OCI-LY7 (cell line): ENCODE data around the gene PPP1R10. TPM values are rescaled to one million over a fixed set of nuclear protein-coding genes. Genes with fewer than 3 reads are reported as not detected.

ENCODE experiments used
- BruUV-seq: library from RNA; stranded (reverse); fragments of 400-500 nt; replicated peaks from 2 replicates; lab custom pipeline; 2021; lab: Mats Ljungman, UMichigan
- CTCF ChIA-PET: fragments of 300-600 bp; sonication (Branson Sonifier 250); formaldehyde crosslinking; loops from one replicate; lab custom pipeline; 2022; ENCODE audit warnings: antibody characterized with exemption; ENCODE audit not compliant: unreplicated experiment; lab: Charles Lee
- POLR2A ChIA-PET: fragments of 300-600 bp; sonication (Branson Sonifier 250); formaldehyde crosslinking; loops from one replicate; lab custom pipeline; 2022; ENCODE audit warnings: antibody characterized with exemption; lab: Charles Lee
- DNase-seq: peaks from one replicate; pipeline ENCODE4 v3.0.0-alpha.2; 2015; ENCODE audit warnings: low spot score
- H2AFZ ChIP-seq: fragments of 200-600 bp; sonication (generic), shearing (Covaris generic); 2 replicates; pipeline ENCODE4 v1.6.1; 2014; ENCODE audit warnings: mild to moderate bottlenecking, antibody characterized with exemption, low read length, moderate library complexity
- H3K27ac ChIP-seq: fragments of 200-600 bp; sonication (generic); 2 replicates; pipeline ENCODE4 v1.5.1; 2014; ENCODE audit warnings: mixed run types, low read depth, mild to moderate bottlenecking, moderate library complexity, low read length, inconsistent platforms; ENCODE audit not compliant: poor library complexity, severe bottlenecking
- H3K36me3 ChIP-seq: fragments of 200-600 bp; sonication (generic); 2 replicates; pipeline ENCODE4 v1.6.1; 2014; ENCODE audit warnings: mild to moderate bottlenecking, antibody characterized with exemption, low read length, moderate library complexity, mixed read lengths; ENCODE audit not compliant: insufficient read depth
- H3K4me1 ChIP-seq: fragments of 200-600 bp; sonication (generic); 2 replicates; pipeline ENCODE4 v1.5.1; 2014; ENCODE audit warnings: mild to moderate bottlenecking, low read length; ENCODE audit not compliant: insufficient read depth, poor library complexity, severe bottlenecking
- H3K4me2 ChIP-seq: fragments of 200-600 bp; sonication (generic); 2 replicates; pipeline ENCODE4 v1.6.1; 2014; ENCODE audit warnings: mild to moderate bottlenecking, low read length
- H3K4me3 ChIP-seq: fragments of 200-600 bp; sonication (generic); 2 replicates; pipeline ENCODE4 v1.5.1; 2014; ENCODE audit warnings: mild to moderate bottlenecking, low read depth, low read length; ENCODE audit not compliant: poor library complexity, severe bottlenecking
- H3K79me2 ChIP-seq: fragments of 200-600 bp; sonication (generic); 2 replicates; pipeline ENCODE4 v1.6.1; 2016; ENCODE audit warnings: low read depth, mild to moderate bottlenecking, low read length, moderate library complexity, mixed read lengths; ENCODE audit not compliant: insufficient read depth
- H3K9me2 ChIP-seq: fragments of 200-600 bp; sonication (generic); 2 replicates; pipeline ENCODE4 v1.6.1; 2016; ENCODE audit warnings: mild to moderate bottlenecking, low read length, mixed read lengths; ENCODE audit not compliant: insufficient read depth
- H3K9me3 ChIP-seq: fragments of 200-600 bp; sonication (generic); 2 replicates; pipeline ENCODE4 v1.6.1; 2014; ENCODE audit warnings: mild to moderate bottlenecking, mixed run types, low read length, mixed read lengths
- H4K20me1 ChIP-seq: fragments of 200-600 bp; sonication (generic); 2 replicates; pipeline ENCODE4 v1.6.1; 2014; ENCODE audit warnings: mild to moderate bottlenecking, antibody characterized with exemption, low read length, moderate library complexity, mixed read lengths; ENCODE audit not compliant: insufficient read depth
- EZH2phosphoT487 ChIP-seq: fragments of 200-600 bp; sonication (generic); IDR thresholded peaks from 2 replicates; pipeline ENCODE4 v1.6.1; 2018; ENCODE audit warnings: low read depth, borderline replicate concordance, mild to moderate bottlenecking, mixed run types, antibody characterized with exemption, low read length, moderate library complexity, mixed read lengths
- intact Hi-C: fragments of 100-400 bp; cut with micrococcal nuclease; formaldehyde crosslinking; loops from one replicate; pipeline ENCODE4 v1.10.0; 2022; ENCODE audit not compliant: unreplicated experiment
- total RNA-seq, 2 experiments: library from RNA; depleted of rRNA in 1 of 2; stranded (reverse); fragments of >200 nt in 1 of 2; shearing (Covaris generic) in 1 of 2; gene quantifications; 2 replicates each; pipeline ENCODE4 v1.2.3, GENCODE V29; 2014 to 2022
- TF ChIP-seq, protein P1 (sequence below): fragments of 200-600 bp; sonication (generic); conservative IDR thresholded peaks from 2 replicates; pipeline ENCODE4 v1.5.1; 2014; ENCODE audit warnings: mild to moderate bottlenecking, antibody characterized with exemption, low read length, moderate library complexity, mixed read lengths

Gene PPP1R10
- total RNA-seq, 2 experiments from 2014 or later, result 126 to 155 TPM

GRCh38 chr6:30562470-30563425 lies 54.3 kb downstream of the PPP1R10 start:
- no peaks in the 10 kb centered on the region for H3K9me2 ChIP-seq
- CTCF ChIA-PET, result no interaction called here
- no peaks in the 10 kb centered on the region for H3K9me3 ChIP-seq
- peaks cover 10% of the 10 kb centered on the region for H3K4me1 ChIP-seq
- no peak overlapping the region for H2AFZ ChIP-seq
- POLR2A ChIA-PET, result interaction anchor here (0.6 kb wide), 1 partner anchor 91 kb away, joined by 6 read pairs; no protein-coding TSS in a partner anchor
- peaks cover 23% of the 10 kb centered on the region for H3K79me2 ChIP-seq
- H4K20me1 ChIP-seq, result peaks cover 11% of the 10 kb centered on the region
- BruUV-seq, result no TSS peak
- H3K4me3 ChIP-seq, result no peak overlapping the region
- no peak for TF ChIP-seq EZH2phosphoT487
- TF ChIP-seq, protein P1, sequence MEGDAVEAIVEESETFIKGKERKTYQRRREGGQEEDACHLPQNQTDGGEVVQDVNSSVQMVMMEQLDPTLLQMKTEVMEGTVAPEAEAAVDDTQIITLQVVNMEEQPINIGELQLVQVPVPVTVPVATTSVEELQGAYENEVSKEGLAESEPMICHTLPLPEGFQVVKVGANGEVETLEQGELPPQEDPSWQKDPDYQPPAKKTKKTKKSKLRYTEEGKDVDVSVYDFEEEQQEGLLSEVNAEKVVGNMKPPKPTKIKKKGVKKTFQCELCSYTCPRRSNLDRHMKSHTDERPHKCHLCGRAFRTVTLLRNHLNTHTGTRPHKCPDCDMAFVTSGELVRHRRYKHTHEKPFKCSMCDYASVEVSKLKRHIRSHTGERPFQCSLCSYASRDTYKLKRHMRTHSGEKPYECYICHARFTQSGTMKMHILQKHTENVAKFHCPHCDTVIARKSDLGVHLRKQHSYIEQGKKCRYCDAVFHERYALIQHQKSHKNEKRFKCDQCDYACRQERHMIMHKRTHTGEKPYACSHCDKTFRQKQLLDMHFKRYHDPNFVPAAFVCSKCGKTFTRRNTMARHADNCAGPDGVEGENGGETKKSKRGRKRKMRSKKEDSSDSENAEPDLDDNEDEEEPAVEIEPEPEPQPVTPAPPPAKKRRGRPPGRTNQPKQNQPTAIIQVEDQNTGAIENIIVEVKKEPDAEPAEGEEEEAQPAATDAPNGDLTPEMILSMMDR, result no peak
- no peak overlapping the region for H3K4me2 ChIP-seq
- DNase-seq, result no peak
- peaks cover 57% of the 10 kb centered on the region for H3K36me3 ChIP-seq
- H3K27ac ChIP-seq, result no peak overlapping the region
- intact Hi-C loops, result no loop called here

- BruUV-seq, result no TSS peak
- CTCF ChIA-PET, result no interaction called here
These were observed 56.1 kb downstream of the PPP1R10 start for GRCh38 chr6:30560930-30561329.

More at GRCh38 chr6:30560930-30561329, 56.1 kb downstream of the PPP1R10 start:
- intact Hi-C loops, result no loop called here
- Histone ChIP-seq H3K9me2 (no peaks in the 10 kb centered on the region), H3K27ac (no peak overlapping the region), H3K4me1 (peaks cover 10% of the 10 kb centered on the region), H3K4me2 (no peak overlapping the region), H3K4me3 (no peak overlapping the region), H3K36me3 (peaks cover 57% of the 10 kb centered on the region), H2AFZ (no peak overlapping the region), H4K20me1 (peaks cover 12% of the 10 kb centered on the region), H3K79me2 (peaks cover 28% of the 10 kb centered on the region), H3K9me3 (no peaks in the 10 kb centered on the region)
- POLR2A ChIA-PET, result no interaction called here
- no peak for DNase-seq
- TF ChIP-seq, protein P1, result no peak
- no peak for TF ChIP-seq EZH2phosphoT487
